NCI-H2029 treated with DMSO at 0.1 percent for 48 hours (cell line): ENCODE measurements around the gene SLC4A3.

Experiments used
- DNase-seq: peaks from one replicate; lab custom pipeline; 2025; lab: John Stamatoyannopoulos, UW

Gene SLC4A3

DNA sequence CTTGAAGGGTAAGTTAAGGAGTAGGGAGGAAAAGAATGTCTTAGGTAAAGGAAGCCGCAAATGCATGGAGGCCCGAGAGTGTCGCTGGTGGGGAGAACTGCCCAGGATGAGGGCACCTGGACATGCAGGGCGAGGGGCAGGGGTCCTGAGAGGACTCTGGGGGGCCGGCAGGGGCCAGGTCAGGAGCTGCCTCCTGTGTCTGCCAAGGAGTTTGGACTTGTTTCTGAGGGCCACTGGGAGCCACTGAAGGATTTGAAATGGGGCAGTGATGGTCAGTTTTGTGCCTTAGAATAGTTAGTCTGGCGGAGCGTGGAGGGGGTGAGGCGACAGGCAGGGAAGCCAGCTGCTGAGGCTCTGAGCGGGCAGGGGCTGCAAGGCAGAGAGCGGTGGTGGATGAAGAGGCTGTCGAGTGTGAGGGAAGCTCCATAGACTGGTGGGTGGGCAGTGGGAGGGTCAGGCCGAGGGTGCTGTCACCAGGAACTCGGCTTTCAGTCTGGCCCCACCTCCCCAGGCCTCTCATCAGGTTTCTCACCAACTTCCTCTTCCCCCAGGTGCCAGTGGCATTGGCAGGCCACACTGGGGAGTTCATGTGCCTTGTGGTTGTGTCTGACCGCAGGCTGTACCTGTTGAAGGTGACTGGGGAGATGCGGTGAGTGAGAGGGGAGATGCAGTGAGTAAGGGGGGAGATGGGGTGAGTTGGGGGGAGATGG, 14.7 kb upstream of the SLC4A3 start:
- DNase-seq: no peak

DNA sequence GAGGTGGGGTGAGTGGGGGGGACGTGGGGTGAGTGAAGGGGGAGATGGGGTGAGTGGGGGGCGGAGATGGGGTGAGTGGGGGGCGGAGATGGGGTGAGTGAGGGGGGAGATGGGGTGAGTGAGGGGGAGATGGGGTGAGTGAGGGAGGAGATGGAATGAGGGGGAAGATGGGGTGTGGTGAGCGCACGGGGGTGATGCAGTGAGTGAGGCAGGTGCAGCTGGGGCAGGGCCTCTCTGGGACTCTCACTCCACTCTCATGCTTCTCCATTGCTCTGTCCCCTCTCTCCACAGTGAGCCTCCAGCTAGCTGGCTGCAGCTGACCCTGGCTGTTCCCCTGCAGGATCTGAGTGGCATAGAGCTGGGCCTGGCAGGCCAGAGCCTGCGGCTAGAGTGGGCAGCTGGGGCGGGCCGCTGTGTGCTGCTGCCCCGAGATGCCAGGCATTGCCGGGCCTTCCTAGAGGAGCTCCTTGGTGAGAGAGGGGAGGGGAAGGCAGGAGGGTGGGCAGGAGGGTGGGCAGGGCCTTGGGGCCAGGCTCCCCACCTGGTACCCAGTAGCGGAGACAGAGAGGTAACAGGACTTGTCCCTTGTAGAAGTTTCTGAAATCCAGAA, 13.9 kb upstream of the SLC4A3 start:
- DNase-seq: no peak

- DNase-seq: no peak
These were observed 13.2 kb upstream of the SLC4A3 start for GRCh38 chr2:219614076-219614860.

DNA sequence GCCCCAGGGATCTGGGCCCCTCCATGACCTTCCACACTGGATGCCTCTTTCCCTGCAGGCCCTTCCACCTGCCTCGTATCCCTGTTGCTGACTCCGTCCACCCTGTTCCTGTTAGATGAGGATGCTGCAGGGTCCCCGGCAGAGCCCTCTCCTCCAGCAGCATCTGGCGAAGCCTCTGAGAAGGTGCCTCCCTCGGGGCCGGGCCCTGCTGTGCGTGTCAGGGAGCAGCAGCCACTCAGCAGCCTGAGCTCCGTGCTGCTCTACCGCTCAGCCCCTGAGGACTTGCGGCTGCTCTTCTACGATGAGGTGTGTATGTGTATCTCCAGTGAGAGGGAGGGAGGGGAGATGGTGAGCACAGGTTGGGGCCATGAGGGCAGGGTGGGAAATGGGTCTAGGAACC, 12.4 kb upstream of the SLC4A3 start:
- no peak for DNase-seq

GRCh38 chr2:219615894-219616293, 11.5 kb upstream of the SLC4A3 start:
- DNase-seq: no peak

DNA sequence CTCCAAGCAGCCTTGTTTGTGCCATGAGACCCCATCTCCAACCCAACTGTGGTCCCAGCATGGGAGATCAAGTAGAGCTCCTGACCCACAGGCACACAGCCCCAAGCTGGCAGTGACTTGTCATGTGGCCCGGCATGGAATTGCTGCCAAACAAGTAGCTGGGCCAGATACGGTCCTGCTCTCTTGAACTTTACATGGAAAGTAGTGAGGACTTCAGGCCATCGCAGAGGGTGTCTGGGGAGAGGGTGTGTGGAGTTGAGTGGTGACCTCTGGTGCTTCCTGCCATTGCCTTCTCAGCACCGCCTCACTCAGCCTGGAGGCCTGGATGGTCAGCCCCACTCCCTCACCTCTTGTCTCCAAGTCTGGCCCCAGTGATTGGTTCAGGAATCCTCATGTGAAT, 10.9 kb upstream of the SLC4A3 start:
- DNase-seq: no peak

DNA sequence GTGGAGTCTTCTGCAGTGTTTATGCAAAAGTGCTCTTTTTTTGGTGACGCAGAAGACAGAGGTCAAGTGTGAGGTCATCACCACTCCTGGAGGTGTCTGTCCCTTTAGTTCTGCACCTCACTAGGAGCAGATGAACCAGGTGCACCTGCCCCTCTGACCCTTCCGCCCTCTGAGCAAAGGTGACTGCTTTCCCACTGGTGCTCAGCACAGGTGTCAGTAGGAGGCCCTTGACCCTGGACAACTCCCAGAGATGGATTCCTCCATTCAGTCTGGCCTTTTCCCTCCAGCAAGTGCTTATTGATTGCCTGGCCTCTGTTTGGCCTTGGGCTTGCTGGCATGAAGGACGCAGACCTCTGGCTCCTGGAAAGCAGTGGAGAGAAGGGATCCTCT, 8.7 kb upstream of the SLC4A3 start:
- DNase-seq: no peak

DNA sequence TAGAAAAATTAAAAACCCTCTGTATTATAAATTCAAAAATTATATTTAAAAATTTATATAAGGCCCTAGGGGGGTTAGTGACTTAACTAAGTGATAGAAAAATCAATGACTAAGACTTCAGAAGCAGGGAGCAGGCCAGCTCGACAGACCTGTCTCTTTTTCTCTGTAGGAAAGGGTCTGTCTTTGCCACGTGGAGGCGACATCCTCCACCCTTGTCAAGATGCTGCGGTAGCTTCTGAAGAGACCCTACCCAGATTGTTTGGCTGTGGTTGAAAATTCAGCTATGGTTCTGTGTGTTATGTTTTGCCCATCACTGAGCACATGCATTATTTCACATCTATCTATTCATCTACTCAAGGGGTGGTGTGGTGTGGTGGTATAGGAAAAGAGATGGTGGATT, 8.2 kb upstream of the SLC4A3 start:
- DNase-seq: no peak

GRCh38 chr2:219620546-219620945, 6.9 kb upstream of the SLC4A3 start:
- DNase-seq: no peak

DNA sequence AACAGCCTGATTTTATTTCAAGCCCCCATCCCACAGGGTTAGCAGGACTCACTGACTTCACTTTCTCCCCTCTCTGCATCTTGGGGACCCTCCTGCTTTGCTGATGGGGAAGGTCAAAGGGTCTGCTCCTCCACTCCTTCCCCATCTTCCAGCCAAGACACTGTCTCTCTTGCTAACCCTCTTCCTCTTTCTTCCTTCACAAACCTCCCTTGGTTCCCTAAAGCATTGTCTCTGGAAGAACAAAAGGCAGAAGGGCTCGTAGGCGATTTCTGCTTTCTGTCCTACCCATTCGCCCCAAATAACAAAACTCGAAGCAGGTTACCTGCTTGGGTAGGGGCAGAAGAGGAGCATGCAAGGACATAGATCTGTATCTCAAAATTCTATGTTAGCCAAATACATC, 5.5 kb upstream of the SLC4A3 start:
- no peak for DNase-seq

GRCh38 chr2:219622472-219622871, 5.0 kb upstream of the SLC4A3 start:
- no peak for DNase-seq

GRCh38 chr2:219624565-219624964, 2.9 kb upstream of the SLC4A3 start:
- no peak for DNase-seq

DNA sequence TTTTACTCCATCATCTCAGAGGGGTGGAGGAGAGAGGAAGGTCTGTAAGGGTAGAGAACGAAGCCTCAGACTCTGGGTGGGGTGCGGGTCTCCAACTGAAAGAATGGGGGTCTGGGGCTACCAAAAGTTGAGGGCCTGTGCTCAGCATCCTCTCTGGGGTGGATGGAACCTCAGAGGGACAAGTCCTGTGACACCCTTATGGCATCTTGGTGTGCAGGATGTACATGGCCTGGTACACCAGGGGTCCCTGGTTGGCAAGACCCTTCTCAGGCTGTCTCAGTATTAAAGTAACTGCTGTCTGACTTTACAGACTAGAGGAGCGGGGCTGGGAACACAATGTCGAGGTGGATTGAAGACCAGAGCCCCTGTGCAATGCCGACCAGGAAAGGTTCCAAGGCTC, 2.3 kb upstream of the SLC4A3 start:
- no peak for DNase-seq

DNA sequence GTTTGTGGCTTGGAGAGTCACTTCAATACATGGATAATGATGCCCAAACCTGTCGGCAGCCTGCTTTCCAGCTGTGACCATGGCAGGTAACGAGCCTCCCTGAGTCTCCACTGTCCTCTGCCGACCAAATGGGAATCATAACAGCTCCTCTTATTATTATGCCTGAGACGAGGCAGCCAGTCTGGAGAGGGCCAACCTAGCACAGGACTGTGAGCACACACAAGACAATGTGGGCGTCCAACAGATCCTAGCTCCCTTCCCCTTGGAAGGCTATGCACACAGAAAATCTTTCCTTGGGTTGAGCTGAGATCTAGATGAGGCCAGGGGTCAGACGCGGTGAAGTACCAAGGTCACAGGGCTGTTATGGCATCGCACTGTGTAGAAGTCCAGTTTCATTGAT, 890 bp upstream of the SLC4A3 start:
- DNase-seq: no peak

DNA sequence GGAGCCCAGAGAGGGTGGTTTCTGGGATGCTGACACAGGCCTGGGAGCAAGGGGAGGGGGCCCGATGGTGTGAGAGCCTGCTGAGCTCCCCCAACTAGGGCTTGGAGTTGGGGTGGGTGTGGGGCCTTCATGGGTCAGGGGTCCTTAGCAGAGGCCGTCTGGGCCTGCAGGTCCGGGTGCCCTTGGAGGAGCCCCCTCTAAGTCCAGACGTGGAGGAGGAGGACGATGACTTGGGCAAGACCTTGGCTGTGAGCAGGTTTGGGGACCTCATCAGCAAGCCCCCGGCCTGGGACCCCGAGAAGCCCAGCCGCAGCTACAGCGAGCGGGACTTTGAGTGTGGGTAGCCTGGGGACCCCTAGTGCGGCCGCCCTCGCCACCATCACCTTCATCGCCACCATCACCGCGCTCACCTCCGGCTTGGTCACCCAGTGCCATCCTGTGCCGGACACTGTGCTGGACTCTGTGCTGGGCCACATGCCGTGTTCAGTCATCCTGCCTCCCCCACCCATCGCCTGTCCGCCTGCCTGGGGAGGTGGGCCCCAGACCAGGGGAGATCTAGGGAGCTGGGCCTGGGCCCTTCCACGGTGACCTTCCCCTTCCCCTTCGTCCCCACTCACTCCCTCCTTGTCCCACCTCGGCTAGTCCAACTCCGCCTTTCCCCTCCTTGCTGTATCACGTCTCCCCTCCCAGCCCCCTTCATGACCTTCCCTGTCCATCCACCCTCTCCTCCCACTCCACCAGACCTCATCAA, 980 bp downstream of the SLC4A3 start:
- DNase-seq: no peak

GRCh38 chr2:219628986-219629901, 1.8 kb downstream of the SLC4A3 start:
- no peak for DNase-seq

GRCh38 chr2:219629976-219630695, 2.7 kb downstream of the SLC4A3 start:
- DNase-seq: no peak

DNA sequence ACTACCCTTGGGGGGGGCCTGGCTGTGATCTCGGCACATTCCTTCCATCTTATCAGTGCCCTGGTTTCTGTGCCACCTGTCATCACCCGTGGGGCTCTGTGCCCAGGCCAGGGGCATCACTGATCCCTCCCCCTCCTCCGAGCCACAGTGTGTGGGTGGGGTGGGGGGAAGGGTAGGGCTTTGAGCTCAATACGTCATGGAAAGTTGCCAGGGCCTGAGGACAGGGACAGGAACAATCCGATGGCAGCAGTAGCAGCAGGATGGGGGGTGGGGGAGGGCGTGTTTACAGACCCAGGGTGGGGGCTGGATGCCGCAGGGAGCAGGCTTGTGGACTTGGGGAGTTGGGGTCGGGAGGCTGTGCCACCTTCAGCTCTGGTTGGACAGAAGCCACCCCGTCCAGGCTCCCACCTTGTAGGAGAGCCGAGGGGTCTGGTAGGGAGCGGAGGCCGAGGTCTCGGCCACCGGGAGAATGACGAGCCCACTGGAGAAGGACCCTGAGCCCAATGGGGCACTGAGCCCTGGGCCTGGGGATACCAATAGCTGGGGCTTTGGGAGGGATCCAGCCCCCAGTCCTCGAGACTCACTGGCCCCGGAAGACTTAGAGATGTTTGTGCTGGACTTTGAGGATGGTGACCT, 3.5 kb downstream of the SLC4A3 start:
- DNase-seq: no peak

GRCh38 chr2:219631406-219631891, 4.0 kb downstream of the SLC4A3 start:
- DNase-seq: no peak
